GM21619 (cell line): ENCODE measurements around the gene PTBP1.

Source experiments
- ATAC-seq: cut with Tn5 transposase; IDR thresholded peaks from one replicate; pipeline ENCODE4 v1.9.1; 2021; ENCODE audit not compliant: unreplicated experiment

PTBP1 gene

GRCh38 chr19:795691-796581, 1.3 kb upstream of the PTBP1 start:
- ATAC-seq, result no peak

- peak; percentile 28 for ATAC-seq
These were observed 519 bp downstream of the PTBP1 start for GRCh38 chr19:797528-798414.

GRCh38 chr19:798415-799075, 1.3 kb downstream of the PTBP1 start:
- ATAC-seq, result no peak

GRCh38 chr19:799076-799881, 2.0 kb downstream of the PTBP1 start:
- ATAC-seq, result no peak

GRCh38 chr19:800360-801029, 3.2 kb downstream of the PTBP1 start:
- no peak for ATAC-seq

GRCh38 chr19:801030-801860, 4.0 kb downstream of the PTBP1 start:
- ATAC-seq, result no peak

GRCh38 chr19:801861-802497, 4.7 kb downstream of the PTBP1 start:
- ATAC-seq, result no peak

- ATAC-seq, result no peak
These were observed 5.3 kb downstream of the PTBP1 start for GRCh38 chr19:802498-803098.

- no peak for ATAC-seq
These were observed 5.9 kb downstream of the PTBP1 start for GRCh38 chr19:803099-803561.

GRCh38 chr19:803686-804418, 6.6 kb downstream of the PTBP1 start:
- no peak for ATAC-seq

GRCh38 chr19:804419-805165, 7.3 kb downstream of the PTBP1 start:
- ATAC-seq, result no peak

- no peak for ATAC-seq
These were observed 7.9 kb downstream of the PTBP1 start for GRCh38 chr19:805166-805551.

- ATAC-seq, result no peak
These were observed 8.6 kb downstream of the PTBP1 start for GRCh38 chr19:805600-806550.

- ATAC-seq, result no peak
These were observed 9.7 kb downstream of the PTBP1 start for GRCh38 chr19:806815-807421.
